BJ (cell line): ENCODE results near the gene TREH. TPM values are rescaled to one million over a fixed set of nuclear protein-coding genes. Genes with fewer than 3 reads are reported as not detected.
"Not testable (repeated sequence)": the region's sequence is repeated elsewhere in the genome, so short reads cannot be mapped to it uniquely, and the experiment has no call there.

Source experiments
- CTCF ChIA-PET: fragments of 350-600 bp; formaldehyde crosslinking; extraction: SDS; loops from one replicate; lab custom pipeline; 2021; ENCODE audit warnings: antibody characterized with exemption, inconsistent platforms; lab: Yijun Ruan, JAX
- POLR2A ChIA-PET: fragments of 300-600 bp; sonication (Branson Sonifier 250); formaldehyde crosslinking; extraction: SDS; loops from one replicate; lab custom pipeline; 2021; ENCODE audit warnings: antibody characterized with exemption; lab: Charles Lee
- DNase-seq: peaks from one replicate; pipeline ENCODE4 v3.0.0-alpha.2; 2011; ENCODE audit warnings: low read depth
- H3K27me3 ChIP-seq: 2 replicates; pipeline ENCODE4 v1.6.0; 2011; ENCODE audit warnings: low read length; ENCODE audit not compliant: control insufficient read depth, insufficient read depth
- H3K36me3 ChIP-seq: 2 replicates; pipeline ENCODE4 v1.5.1; 2011; ENCODE audit warnings: low read length; ENCODE audit not compliant: control insufficient read depth, insufficient read depth
- H3K4me3 ChIP-seq: 2 replicates; pipeline ENCODE4 v1.5.1; 2011; ENCODE audit warnings: low read depth, mild to moderate bottlenecking, control low read depth, low read length
- CTCF ChIP-seq: IDR thresholded peaks from 2 replicates; pipeline ENCODE4 v1.5.1; 2011; ENCODE audit warnings: low read depth, mild to moderate bottlenecking, control low read depth, inconsistent platforms, low read length, moderate library complexity; ENCODE audit not compliant: insufficient read depth
- polyA minus RNA-seq: library from RNA; depleted of rRNA, polyadenylated mRNA; stranded (reverse); fragments of >200 nt; gene quantifications from 2 replicates; pipeline ENCODE4 v1.2.3, GENCODE V29; 2011; rRNA and poly(A)+ RNA removed
- polyA plus RNA-seq: library from polyadenylated mRNA; depleted of rRNA; stranded (reverse); fragments of >200 nt; gene quantifications from 2 replicates; pipeline ENCODE4 v1.2.3, GENCODE V29; 2011; rRNA removed

Gene TREH
- polyA plus RNA-seq (not detected in 2 replicates), polyA minus RNA-seq (0.09 TPM in 1 of 2 replicates, not detected in the other)

GRCh38 chr11:118679483-118679882 is at the start of gene TREH:
Gene TREH (minus strand): TSS chr11:118679650. CDS start chr11:118679627, 23 bp downstream.
- H3K36me3 ChIP-seq: no peaks in the 10 kb centered on the region
- TF ChIP-seq CTCF: no peak
- H3K27me3 ChIP-seq: peaks cover 6% of the 10 kb centered on the region; the same call in 1 of the 2 replicates
- CTCF ChIA-PET: interaction anchor here (1.2 to 1.9 kb wide), 5 partner anchors 8 to 277 kb away, joined by 3 to 15 read pairs (median 5); partner anchors contain the start of gene UPK2
- POLR2A ChIA-PET: no interaction called here
- no peak within 1 kb of the TSS for H3K4me3 ChIP-seq
- DNase-seq: no peak

GRCh38 chr11:118728112-118728511 is 48.7 kb upstream of the TREH start:
- DNase-seq, H3K4me3 ChIP-seq, H3K36me3 ChIP-seq, POLR2A ChIA-PET, H3K27me3 ChIP-seq: not testable (repeated sequence)
- CTCF ChIA-PET: interaction anchor here (0.6 kb wide), 1 partner anchor 16 kb away, joined by 3 read pairs; no protein-coding TSS in a partner anchor

GRCh38 chr11:118727721-118728066 is 48.2 kb upstream of the TREH start:
- CTCF ChIA-PET, DNase-seq, H3K36me3 ChIP-seq, H3K4me3 ChIP-seq, H3K27me3 ChIP-seq, POLR2A ChIA-PET: not testable (repeated sequence)

- H3K36me3 ChIP-seq, POLR2A ChIA-PET, DNase-seq, H3K4me3 ChIP-seq, CTCF ChIA-PET, H3K27me3 ChIP-seq: not testable (repeated sequence)
Measured at GRCh38 chr11:118727001-118727720, 47.7 kb upstream of the TREH start.

- H3K27me3 ChIP-seq, H3K4me3 ChIP-seq, POLR2A ChIA-PET, DNase-seq, CTCF ChIA-PET, H3K36me3 ChIP-seq: not testable (repeated sequence)
Measured at GRCh38 chr11:118721478-118722015, 42.1 kb upstream of the TREH start.

GRCh38 chr11:118720740-118721139 is 41.3 kb upstream of the TREH start:
- DNase-seq, H3K36me3 ChIP-seq, H3K4me3 ChIP-seq, CTCF ChIA-PET, H3K27me3 ChIP-seq: not testable (repeated sequence)
- POLR2A ChIA-PET: interaction anchor here (0.6 kb wide), 1 partner anchor 150 kb away, joined by 3 read pairs; no protein-coding TSS in a partner anchor

- POLR2A ChIA-PET: interaction anchor here (0.6 kb wide), 1 partner anchor 150 kb away, joined by 3 read pairs; no protein-coding TSS in a partner anchor
- H3K36me3 ChIP-seq, CTCF ChIA-PET, H3K4me3 ChIP-seq, H3K27me3 ChIP-seq, DNase-seq: not testable (repeated sequence)
Measured at GRCh38 chr11:118720078-118720477, 40.6 kb upstream of the TREH start.

- CTCF ChIA-PET, POLR2A ChIA-PET, DNase-seq, H3K4me3 ChIP-seq, H3K36me3 ChIP-seq, H3K27me3 ChIP-seq: not testable (repeated sequence)
Measured at GRCh38 chr11:118718562-118718961, 39.1 kb upstream of the TREH start.

GRCh38 chr11:118717733-118718132 is 38.3 kb upstream of the TREH start:
- H3K4me3 ChIP-seq, DNase-seq, POLR2A ChIA-PET, CTCF ChIA-PET, H3K27me3 ChIP-seq, H3K36me3 ChIP-seq: not testable (repeated sequence)

- CTCF ChIA-PET, H3K36me3 ChIP-seq, POLR2A ChIA-PET, DNase-seq, H3K27me3 ChIP-seq, H3K4me3 ChIP-seq: not testable (repeated sequence)
Measured at GRCh38 chr11:118717221-118717620, 37.8 kb upstream of the TREH start.
